ENCODE data around the gene ENTPD2. TPM values are rescaled to one million over a fixed set of nuclear protein-coding genes. Genes with fewer than 3 reads are reported as not detected.

Gene ENTPD2
- total and polyA plus RNA-seq, 2 of the 4 experiments (the other 2 are of a cell fraction) = not detected

DNA sequence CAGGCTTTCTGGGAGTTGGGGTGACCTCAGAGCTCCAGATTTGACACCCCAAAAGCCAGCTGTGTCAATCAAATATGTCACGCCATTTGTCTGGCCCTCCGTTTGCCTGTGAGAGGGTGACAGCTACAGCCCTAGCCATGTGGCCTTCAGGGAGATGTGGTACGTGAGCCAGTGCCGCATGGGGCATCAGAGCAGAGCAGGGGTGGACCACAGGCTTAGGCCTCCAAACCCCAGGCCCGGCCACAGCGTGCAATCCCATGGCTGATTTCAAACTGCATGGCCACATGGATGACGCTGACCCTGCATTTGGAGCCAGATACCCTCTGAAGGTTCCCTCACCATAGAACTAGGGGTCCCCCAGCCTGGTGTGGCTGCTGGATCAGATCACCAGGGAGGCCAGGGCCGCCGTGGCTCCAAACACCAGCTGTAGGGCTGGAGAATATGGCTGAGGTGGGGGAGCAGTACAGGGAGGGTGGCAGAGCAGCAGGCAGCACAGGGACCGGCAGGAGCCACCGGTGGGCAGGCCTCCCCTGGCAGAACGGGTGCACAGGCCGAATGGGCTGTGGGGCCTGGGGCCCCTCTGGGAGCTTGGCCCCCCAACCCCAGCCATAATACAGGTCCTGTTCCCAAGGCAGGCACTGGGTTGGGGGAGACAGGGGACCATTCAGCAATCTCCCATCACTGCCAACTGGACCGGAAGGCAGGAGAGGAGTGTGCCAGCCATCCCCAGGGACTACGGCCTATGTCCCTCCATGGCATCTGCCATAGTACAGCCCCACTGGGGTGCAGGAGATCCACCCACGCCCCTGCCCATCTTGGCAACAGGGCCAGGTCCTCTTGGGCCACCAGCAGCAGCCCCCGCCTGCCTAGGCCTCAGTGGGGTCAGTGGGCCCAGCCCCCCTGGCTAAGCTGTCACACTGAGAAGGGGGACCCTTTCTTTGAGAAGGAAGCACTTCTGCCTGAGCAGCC, 15.0 kb upstream of the ENTPD2 start:
- POLR2A ChIA-PET (ENCODE audit: unreplicated experiment) = no interaction called here
- Histone ChIP-seq H3K4me2 (ENCODE audit: low read depth, low read length) (no peak overlapping the region), H3K27ac (ENCODE audit: insufficient read depth, low read length) (no peak overlapping the region), H3K36me3 (ENCODE audit: control insufficient read depth, insufficient read depth, low read length) (no peaks in the 10 kb centered on the region), H3K79me1 (ENCODE audit: low read depth in 1 of 2, low read length in 2 of 2) (peaks cover 2 to 11% of the 10 kb centered on the region in 2 experiments), H2BK5ac (ENCODE audit: low read depth, low read length, poor library complexity, severe bottlenecking) (no peak overlapping the region), H3K4me1 (ENCODE audit: control insufficient read depth, insufficient read depth, low read length) (peaks cover 3% of the 10 kb centered on the region; the same call in 1 of the 2 replicates), H2AK9ac (replicated peaks; ENCODE audit: low read depth, low read length, poor library complexity) (peak overlapping the region; percentile 9), H4K5ac (ENCODE audit: low read depth, low read length) (no peak overlapping the region), H2BK120ac (ENCODE audit: low read depth, low read length) (no peak overlapping the region), H2BK15ac (ENCODE audit: low read depth, low read length) (no peak overlapping the region), H3K23ac (ENCODE audit: low read depth, low read length) (no peak overlapping the region), H4K8ac (ENCODE audit: low read depth in 2 of 2, low read length in 2 of 2) (no peak overlapping the region), H3K4ac (ENCODE audit: low read depth, low read length) (no peak overlapping the region), H4K20me1 (ENCODE audit: insufficient read depth, low read length) (no peaks in the 10 kb centered on the region), H4K91ac (ENCODE audit: insufficient read depth, low read depth, low read length) (no peak overlapping the region), H3K56ac (ENCODE audit: extremely low read depth, insufficient read depth, low read length) (no peak overlapping the region), H3K9me3 (ENCODE audit: control insufficient read depth, insufficient read depth, low read length) (no peaks in the 10 kb centered on the region), H3K14ac (replicated peaks; ENCODE audit: low read depth, low read length) (no peak overlapping the region), H3K27me3 (ENCODE audit: control insufficient read depth, insufficient read depth, low read length) (no peaks in the 10 kb centered on the region; the same call in 1 of the 2 replicates), H2BK20ac (ENCODE audit: low read depth, low read length) (no peak overlapping the region), H2AFZ (replicated peaks; ENCODE audit: low read length, poor library complexity) (no peak overlapping the region), H3K18ac (ENCODE audit: low read depth, low read length) (no peak overlapping the region), H3K9ac (ENCODE audit: low read depth, low read length) (no peak overlapping the region), H3K9me1 (ENCODE audit: insufficient read depth, low read length) (no peaks in the 10 kb centered on the region), H3K4me3 (ENCODE audit: insufficient read depth, low read depth, low read length) (no peak overlapping the region), H2AK5ac (ENCODE audit: low read depth, low read length) (no peak overlapping the region)
- intact Hi-C loops (cut with micrococcal nuclease) (no loop called here), in situ Hi-C loops (cut with MboI; ENCODE audit: low sequenced_read_pairs) (no loop called here), dilution Hi-C loops (cut with HindIII; ENCODE audit: low sequenced_read_pairs, unreplicated experiment) (no loop called here)
- WGBS, 2 experiments (ENCODE audit: extremely low coverage in 2 of 2, insufficient read length in 1 of 2) = 98% methylated on average over 6 of the region's 17 CpGs; no CpG with 5 or more reads in 1 of the 2 experiments
- CTCF ChIA-PET = interaction anchor here (1.6 kb wide), 1 partner anchor 22 kb away, joined by 5 read pairs; the partner anchor contains the start of gene NPDC1
- DNase-seq = no peak
- TF ChIP-seq, protein P1, sequence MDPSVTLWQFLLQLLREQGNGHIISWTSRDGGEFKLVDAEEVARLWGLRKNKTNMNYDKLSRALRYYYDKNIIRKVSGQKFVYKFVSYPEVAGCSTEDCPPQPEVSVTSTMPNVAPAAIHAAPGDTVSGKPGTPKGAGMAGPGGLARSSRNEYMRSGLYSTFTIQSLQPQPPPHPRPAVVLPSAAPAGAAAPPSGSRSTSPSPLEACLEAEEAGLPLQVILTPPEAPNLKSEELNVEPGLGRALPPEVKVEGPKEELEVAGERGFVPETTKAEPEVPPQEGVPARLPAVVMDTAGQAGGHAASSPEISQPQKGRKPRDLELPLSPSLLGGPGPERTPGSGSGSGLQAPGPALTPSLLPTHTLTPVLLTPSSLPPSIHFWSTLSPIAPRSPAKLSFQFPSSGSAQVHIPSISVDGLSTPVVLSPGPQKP (IDR thresholded peaks at IDR 0.05; ENCODE audit: borderline replicate concordance, low read depth, low read length) = no peak
- TF ChIP-seq CHD1 (IDR thresholded peaks at IDR 0.05; ENCODE audit: low read depth, low read length) = no peak
- TF ChIP-seq RCOR1 (IDR thresholded peaks at IDR 0.05; ENCODE audit: insufficient replicate concordance, low read length) = no peak
- TF ChIP-seq, protein P2, sequence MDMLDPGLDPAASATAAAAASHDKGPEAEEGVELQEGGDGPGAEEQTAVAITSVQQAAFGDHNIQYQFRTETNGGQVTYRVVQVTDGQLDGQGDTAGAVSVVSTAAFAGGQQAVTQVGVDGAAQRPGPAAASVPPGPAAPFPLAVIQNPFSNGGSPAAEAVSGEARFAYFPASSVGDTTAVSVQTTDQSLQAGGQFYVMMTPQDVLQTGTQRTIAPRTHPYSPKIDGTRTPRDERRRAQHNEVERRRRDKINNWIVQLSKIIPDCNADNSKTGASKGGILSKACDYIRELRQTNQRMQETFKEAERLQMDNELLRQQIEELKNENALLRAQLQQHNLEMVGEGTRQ (IDR thresholded peaks at IDR 0.05; ENCODE audit: low read depth, low read length) = no peak
- TF ChIP-seq POLR2A (IDR thresholded peaks at IDR 0.05; ENCODE audit: low read depth, low read length) = no peak
- no peak for TF ChIP-seq BHLHE40 (IDR thresholded peaks at IDR 0.05; ENCODE audit: low read depth, low read length)
- TF ChIP-seq MXI1 (IDR thresholded peaks at IDR 0.05; ENCODE audit: borderline replicate concordance, low read depth, low read length) = no peak
- TF ChIP-seq SMC3 (IDR thresholded peaks at IDR 0.05; ENCODE audit: low read depth, low read length) = no peak
- TF ChIP-seq NFE2L2 (IDR thresholded peaks at IDR 0.05; ENCODE audit: low read depth, low read length) = no peak
- no peak for ATAC-seq (ENCODE audit: low read depth)
- no TSS peak for BruUV-seq (replicated peaks)

All from IMR-90 (cell line).